Epithelial cell of proximal tubule (primary cell): ENCODE data around the gene POTEF. TPM values are rescaled to one million over a fixed set of nuclear protein-coding genes. Genes with fewer than 3 reads are reported as not detected.
"Not testable (repeated sequence)": the region's sequence is repeated elsewhere in the genome, so short reads cannot be mapped to it uniquely, and the experiment has no call there.

Source experiments
- DNase-seq: peaks from one replicate; pipeline ENCODE4 v3.0.0-alpha.2; 2011; ENCODE audit warnings: low read depth
- H3K4me3 ChIP-seq: 2 replicates; pipeline ENCODE4 v1.5.1; 2011; ENCODE audit warnings: low read depth, mild to moderate bottlenecking, low read length
- CTCF ChIP-seq: conservative IDR thresholded peaks from 2 replicates; pipeline ENCODE4 v1.5.1; 2012; ENCODE audit warnings: low read depth, mild to moderate bottlenecking, low read length
- total RNA-seq: library from RNA; depleted of rRNA; stranded (reverse); fragments of >200 nt; gene quantifications from 2 replicates; pipeline ENCODE4 v1.2.3, GENCODE V29; 2015

POTEF gene
- total RNA-seq, 1 donor from 2014 or later = not detected

- no peak overlapping the region for H3K4me3 ChIP-seq
- no peak for TF ChIP-seq CTCF
- no peak for DNase-seq
Measured at GRCh38 chr2:130158631-130159030, 29.6 kb upstream of the POTEF start.

GRCh38 chr2:130157825-130158514 is 28.9 kb upstream of the POTEF start:
- H3K4me3 ChIP-seq, DNase-seq: not testable (repeated sequence)

- DNase-seq, H3K4me3 ChIP-seq: not testable (repeated sequence)
Measured at GRCh38 chr2:130157354-130157753, 28.3 kb upstream of the POTEF start.

- no peak for DNase-seq
- TF ChIP-seq CTCF = no peak
- no peak overlapping the region for H3K4me3 ChIP-seq
Measured at GRCh38 chr2:130156624-130157004, 27.6 kb upstream of the POTEF start.

- peak; percentile 59 for TF ChIP-seq CTCF
- H3K4me3 ChIP-seq = not testable (repeated sequence)
- DNase-seq = peak; percentile 1
Measured at GRCh38 chr2:130155956-130156623, 27.1 kb upstream of the POTEF start.

GRCh38 chr2:130154773-130155765 is 26.0 kb upstream of the POTEF start:
- no peak overlapping the region for H3K4me3 ChIP-seq
- no peak for DNase-seq
- no peak for TF ChIP-seq CTCF

GRCh38 chr2:130154423-130154770 is 25.4 kb upstream of the POTEF start:
- not testable (repeated sequence) for DNase-seq, H3K4me3 ChIP-seq

- H3K4me3 ChIP-seq, DNase-seq: not testable (repeated sequence)
Measured at GRCh38 chr2:130153721-130154422, 24.9 kb upstream of the POTEF start.
